CD4-positive, CD25-positive, alpha-beta regulatory T cell (primary cell): ENCODE measurements around the gene CTDSP1. TPM values are rescaled to one million over a fixed set of nuclear protein-coding genes. Genes with fewer than 3 reads are reported as not detected.

Experiments used
- ATAC-seq, 2 donors: fragments of 150-1000 bp; cut with Tn5 transposase; one replicate each; pipeline ENCODE4 v1.10.0; 2021; ENCODE audit warnings: low read depth in 2 of 2, moderate number of reproducible peaks in 2 of 2, moderate library complexity in 1 of 2
- DNase-seq, 3 donors: peaks; one replicate each; pipeline versions ENCODE4 v3.0.0 to v3.0.0-alpha.2; 2012 to 2022; ENCODE audit warnings: mixed read lengths in 1 of 3
- H3K27ac ChIP-seq: one replicate; pipeline ENCODE4 v1.7.0; 2013; ENCODE audit warnings: mild to moderate bottlenecking, low read length; ENCODE audit not compliant: insufficient read depth, poor library complexity, severe bottlenecking
- H3K27me3 ChIP-seq: one replicate; pipeline ENCODE4 v1.7.0; 2013; ENCODE audit warnings: low read length; ENCODE audit not compliant: control insufficient read depth, insufficient read depth
- H3K36me3 ChIP-seq: one replicate; pipeline ENCODE4 v1.7.0; 2013; ENCODE audit warnings: mild to moderate bottlenecking, low read length, moderate library complexity; ENCODE audit not compliant: control insufficient read depth, insufficient read depth
- H3K4me1 ChIP-seq: 2 replicates; pipeline ENCODE4 v1.7.0; 2013; ENCODE audit warnings: mild to moderate bottlenecking, low read length; ENCODE audit not compliant: insufficient read depth, control insufficient read depth, poor library complexity, severe bottlenecking
- H3K4me3 ChIP-seq: one replicate; pipeline ENCODE4 v1.7.0; 2013; ENCODE audit warnings: low read depth, mild to moderate bottlenecking, low read length, moderate library complexity
- H3K9me3 ChIP-seq, 2 experiments: 1 replicate in 1 of 2; 2 replicates in 1 of 2; pipeline ENCODE4 v1.7.0; 2013; ENCODE audit warnings: low read length in 2 of 2, mild to moderate bottlenecking in 1 of 2, moderate library complexity in 1 of 2; ENCODE audit not compliant: control insufficient read depth in 2 of 2
- H3K27ac Mint-ChIP-seq, 3 donors: one replicate each; pipeline ENCODE4 v1.8.0; 2020 to 2022; ENCODE audit warnings: mild to moderate bottlenecking in 3 of 3, mixed read lengths in 3 of 3, moderate library complexity in 2 of 3
- H3K27me3 Mint-ChIP-seq: one replicate; pipeline ENCODE4 v1.8.0; 2022; ENCODE audit warnings: mild to moderate bottlenecking, mixed read lengths
- H3K36me3 Mint-ChIP-seq: one replicate; pipeline ENCODE4 v1.8.0; 2020; ENCODE audit warnings: mixed read lengths
- H3K4me1 Mint-ChIP-seq, 4 donors: one replicate each; pipeline ENCODE4 v1.8.0; 2020 to 2022; ENCODE audit warnings: mixed read lengths in 4 of 4, mild to moderate bottlenecking in 1 of 4
- H3K4me3 Mint-ChIP-seq, 4 donors: one replicate each; pipeline ENCODE4 v1.8.0; 2020 to 2022; ENCODE audit warnings: mild to moderate bottlenecking in 4 of 4, mixed read lengths in 4 of 4, moderate library complexity in 3 of 4
- H3K9me3 Mint-ChIP-seq, 7 donors: one replicate each; pipeline ENCODE4 v1.8.0; 2020 to 2022; ENCODE audit warnings: mixed read lengths in 7 of 7, mild to moderate bottlenecking in 3 of 7, moderate library complexity in 2 of 7
- polyA plus RNA-seq, 4 donors: library from polyadenylated mRNA; unstranded; fragments of 300-500 nt; fragmentation: Illumina TruSeq; gene quantifications; one replicate each; pipeline ENCODE4 v1.2.3, GENCODE V29; 2021
- total RNA-seq: library from RNA; stranded (reverse); gene quantifications from one replicate; pipeline ENCODE4 v1.2.3, GENCODE V29; 2022

Gene CTDSP1, protein sequence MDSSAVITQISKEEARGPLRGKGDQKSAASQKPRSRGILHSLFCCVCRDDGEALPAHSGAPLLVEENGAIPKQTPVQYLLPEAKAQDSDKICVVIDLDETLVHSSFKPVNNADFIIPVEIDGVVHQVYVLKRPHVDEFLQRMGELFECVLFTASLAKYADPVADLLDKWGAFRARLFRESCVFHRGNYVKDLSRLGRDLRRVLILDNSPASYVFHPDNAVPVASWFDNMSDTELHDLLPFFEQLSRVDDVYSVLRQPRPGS
- total RNA-seq, result 146 TPM
- polyA plus RNA-seq, result 10 to 100 TPM; 18.8 to 29.4 (median 25.0) TPM

DNA sequence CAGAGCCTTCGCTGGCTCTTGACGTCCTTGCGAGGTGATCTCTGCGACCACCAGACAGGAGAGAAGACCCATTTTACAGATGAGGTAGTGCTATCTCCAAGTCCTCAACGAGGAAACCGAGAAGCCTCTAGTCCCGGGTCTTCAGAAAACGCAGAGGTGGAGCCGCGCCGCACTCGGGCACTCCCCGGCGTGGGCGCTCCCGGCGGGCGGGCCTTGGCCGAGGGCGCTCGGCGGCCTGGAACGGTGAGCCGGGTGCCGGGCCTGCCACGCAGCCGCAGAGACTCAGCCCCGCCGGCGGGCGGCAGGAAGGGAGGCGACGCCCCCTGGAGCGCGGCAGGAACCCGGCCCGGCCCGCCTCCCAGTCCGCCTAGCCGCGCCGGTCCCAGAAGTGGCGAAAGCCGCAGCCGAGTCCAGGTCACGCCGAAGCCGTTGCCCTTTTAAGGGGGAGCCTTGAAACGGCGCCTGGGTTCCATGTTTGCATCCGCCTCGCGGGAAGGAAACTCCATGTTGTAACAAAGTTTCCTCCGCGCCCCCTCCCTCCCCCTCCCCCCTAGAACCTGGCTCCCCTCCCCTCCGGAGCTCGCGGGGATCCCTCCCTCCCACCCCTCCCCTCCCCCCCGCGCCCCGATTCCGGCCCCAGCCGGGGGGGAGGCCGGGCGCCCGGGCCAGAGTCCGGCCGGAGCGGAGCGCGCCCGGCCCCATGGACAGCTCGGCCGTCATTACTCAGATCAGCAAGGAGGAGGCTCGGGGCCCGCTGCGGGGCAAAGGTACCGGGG, at the start of gene CTDSP1:
Gene CTDSP1 (plus strand): TSS at position 478 of the 776 bp plus-strand sequence. CDS start 223 bp downstream, at position 701.
- Mint-ChIP-seq H3K36me3 (peaks cover 11% of the 10 kb centered on the region), H3K4me3 (peak within 1 kb of the TSS; percentile 91 to 97 (median 94))
- DNase-seq, result peak; percentile 83 to 96 (median 92)

DNA sequence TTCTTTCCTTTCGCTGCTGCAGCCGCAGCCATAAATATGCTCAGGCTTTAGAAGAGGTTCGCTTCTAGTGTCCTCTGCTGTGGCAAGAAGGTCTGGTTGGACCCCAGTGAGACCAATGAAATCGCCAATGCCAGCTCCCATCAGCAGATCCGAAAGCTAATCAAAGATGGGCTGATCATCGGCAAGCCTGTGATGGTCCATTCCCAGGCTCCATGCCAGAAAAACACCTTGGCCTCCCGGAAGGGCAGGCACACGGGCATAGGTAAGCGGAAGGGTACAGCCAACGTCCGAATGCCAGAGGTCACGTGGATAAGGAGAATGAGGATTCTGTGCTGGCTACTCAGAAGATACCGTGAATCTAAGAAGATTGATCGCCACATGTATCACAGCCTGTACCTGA, 45.6 kb upstream of the CTDSP1 start:
- H3K36me3 Mint-ChIP-seq, result no peaks in the 10 kb centered on the region
- DNase-seq (no peak), ATAC-seq (no peak)
- peaks cover 0 to 4% (median 0%) of the 10 kb centered on the region in 4 donors for H3K4me1 Mint-ChIP-seq
- H3K4me3 Mint-ChIP-seq, result no peak overlapping the region
- no peaks in the 10 kb centered on the region for H3K27me3 ChIP-seq
- peaks cover 5% of the 10 kb centered on the region for H3K27me3 Mint-ChIP-seq
- no peaks in the 10 kb centered on the region for H3K36me3 ChIP-seq
- H3K4me1 ChIP-seq, result no peaks in the 10 kb centered on the region
- H3K4me3 ChIP-seq, result no peak overlapping the region
- H3K27ac ChIP-seq, result no peak overlapping the region
- H3K27ac Mint-ChIP-seq, result no peak overlapping the region
- peaks cover 0 to 16% (median 8%) of the 10 kb centered on the region in 7 donors for H3K9me3 Mint-ChIP-seq
- peaks cover 14 to 17% of the 10 kb centered on the region in 2 experiments for H3K9me3 ChIP-seq

More for the DNA sequence above, at the start of gene CTDSP1:
- Histone ChIP-seq H3K27ac (peak within 1 kb of the TSS; percentile 94), H3K9me3 (no peaks in the 10 kb centered on the region), H3K36me3 (peaks cover 17% of the 10 kb centered on the region), H3K4me3 (peak within 1 kb of the TSS; percentile 63), H3K27me3 (no peaks in the 10 kb centered on the region), H3K4me1 (peaks cover 82% of the 10 kb centered on the region)
- Mint-ChIP-seq H3K27me3 (peaks cover 7% of the 10 kb centered on the region), H3K27ac (peak within 1 kb of the TSS; percentile 94 to 99 (median 96)), H3K9me3 (peaks cover 0 to 3% (median 0%) of the 10 kb centered on the region in 7 donors), H3K4me1 (peaks cover 0 to 61% (median 21%) of the 10 kb centered on the region in 4 donors)
- ATAC-seq, result peak; percentile 19 to 21

DNA sequence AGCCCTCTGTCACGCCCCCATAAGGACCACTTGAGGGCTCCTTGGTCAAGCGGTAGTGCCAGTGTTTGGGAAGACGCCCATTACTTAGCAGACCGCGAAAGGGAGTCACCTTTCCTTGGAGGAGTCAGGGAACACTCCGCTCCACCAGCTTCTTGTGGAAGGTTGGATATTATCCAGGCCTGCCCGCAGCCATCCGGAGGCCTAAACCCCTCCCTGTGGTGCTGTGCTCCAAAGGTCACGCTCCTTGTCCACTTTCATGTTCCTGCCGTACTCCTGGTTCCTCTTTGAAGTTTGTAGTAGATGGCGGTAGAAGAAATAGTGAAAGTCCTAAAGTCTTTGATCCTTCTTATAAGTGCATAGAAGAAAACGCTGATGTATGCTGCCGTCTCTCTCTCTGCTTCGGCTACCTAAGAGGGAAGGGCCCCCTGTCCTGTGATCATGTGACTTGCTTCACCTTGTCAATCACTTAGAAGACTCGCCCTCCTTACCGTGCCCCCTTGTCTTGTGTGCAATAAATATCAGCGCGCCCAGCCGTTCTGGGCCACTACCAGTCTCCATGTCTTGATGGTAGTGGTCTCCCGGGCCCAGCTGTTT, 44.7 kb upstream of the CTDSP1 start:
- H3K4me3 ChIP-seq, result no peak overlapping the region
- ATAC-seq (no peak), DNase-seq (no peak)
- Mint-ChIP-seq H3K27me3 (peaks cover 5% of the 10 kb centered on the region), H3K4me3 (no peak overlapping the region), H3K27ac (peak overlapping the region in 1 of 3 donors; percentile 74), H3K4me1 (peaks cover 0 to 4% (median 0%) of the 10 kb centered on the region in 4 donors), H3K9me3 (peaks cover 0 to 14% (median 8%) of the 10 kb centered on the region in 7 donors), H3K36me3 (no peaks in the 10 kb centered on the region)
- H3K9me3 ChIP-seq, result peaks cover 14 to 17% of the 10 kb centered on the region in 2 experiments
- H3K27ac ChIP-seq, result no peak overlapping the region
- H3K27me3 ChIP-seq, result no peaks in the 10 kb centered on the region
- H3K36me3 ChIP-seq, result no peaks in the 10 kb centered on the region
- no peaks in the 10 kb centered on the region for H3K4me1 ChIP-seq

DNA sequence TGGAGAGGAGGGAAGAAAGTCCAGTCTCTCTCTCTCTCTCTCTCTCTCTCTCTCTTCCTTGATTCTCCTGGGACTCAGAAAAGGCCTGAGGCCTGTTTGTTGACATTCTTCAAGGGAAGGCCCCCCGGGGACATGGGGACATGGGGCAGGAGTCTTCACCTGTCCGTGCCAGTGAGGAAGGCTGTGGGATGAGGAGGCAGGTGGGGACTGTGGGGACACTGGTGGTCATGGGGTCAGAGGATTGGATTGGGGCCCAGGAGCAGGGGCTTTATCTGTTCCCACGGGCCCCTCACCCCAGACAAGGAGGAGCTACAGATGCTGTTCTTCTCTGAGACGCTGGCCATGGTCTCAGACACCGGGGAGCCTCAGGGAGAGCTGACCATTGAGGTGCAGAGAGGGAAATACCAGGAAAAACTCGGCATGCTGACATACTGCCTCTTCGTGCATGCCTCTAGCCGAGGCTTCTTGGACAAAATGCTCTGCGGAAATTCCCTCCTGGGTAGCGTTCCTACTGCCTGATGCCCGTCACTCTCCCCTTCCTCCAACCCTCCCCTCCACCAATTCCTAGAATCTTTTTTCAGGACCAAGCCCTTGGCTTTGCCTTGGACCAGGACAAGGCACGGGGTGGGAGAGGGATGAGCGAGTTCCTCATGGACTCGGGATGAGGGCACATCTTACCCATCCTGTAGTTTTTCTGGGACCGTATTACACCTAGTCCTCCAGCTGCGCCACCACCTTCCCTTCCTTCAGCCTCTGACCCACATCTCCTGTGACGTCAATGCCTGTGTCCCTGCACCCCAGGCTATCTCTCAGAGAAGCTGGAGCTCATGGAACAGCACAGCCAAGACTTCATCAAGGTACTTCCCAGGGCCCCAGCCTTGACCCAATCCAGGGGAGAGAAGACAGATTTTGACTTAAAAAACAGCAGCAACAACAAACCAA, 42.2 kb upstream of the CTDSP1 start:
- Histone ChIP-seq H3K4me1 (no peaks in the 10 kb centered on the region), H3K9me3 (peaks cover under 1 to 2% of the 10 kb centered on the region in 2 experiments), H3K4me3 (no peak overlapping the region), H3K36me3 (no peaks in the 10 kb centered on the region), H3K27me3 (no peaks in the 10 kb centered on the region), H3K27ac (no peak overlapping the region)
- peaks cover 0 to 4% (median 0%) of the 10 kb centered on the region in 7 donors for H3K9me3 Mint-ChIP-seq
- H3K36me3 Mint-ChIP-seq, result no peaks in the 10 kb centered on the region
- DNase-seq (no peak), ATAC-seq (no peak)
- H3K4me1 Mint-ChIP-seq, result peaks cover 0 to 4% (median 0%) of the 10 kb centered on the region in 4 donors
- H3K4me3 Mint-ChIP-seq, result no peak overlapping the region
- H3K27me3 Mint-ChIP-seq, result peaks cover 5% of the 10 kb centered on the region
- H3K27ac Mint-ChIP-seq, result peak overlapping the region in 1 of 3 donors; percentile 66

DNA sequence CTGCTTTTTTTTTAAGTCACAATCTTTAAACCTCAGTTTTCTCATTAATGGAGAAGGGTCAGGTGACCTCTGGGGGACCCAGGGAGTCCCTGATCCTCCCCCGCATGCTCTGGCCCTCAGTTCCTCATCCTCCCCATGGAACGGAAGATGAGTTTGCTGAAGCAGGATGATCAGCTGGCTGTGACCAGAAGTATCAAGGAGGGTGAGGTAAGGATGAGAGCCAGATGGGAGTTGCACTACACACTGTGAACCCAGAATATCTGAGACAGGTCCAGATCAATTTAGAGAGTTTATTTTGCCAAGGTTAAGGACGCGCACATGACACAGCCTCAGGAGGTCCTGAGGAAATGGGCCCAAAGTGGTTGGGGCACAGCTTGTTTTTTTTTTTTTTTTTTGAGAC, 39.2 kb upstream of the CTDSP1 start:
- ATAC-seq (no peak), DNase-seq (no peak)
- Mint-ChIP-seq H3K27ac (peak overlapping the region in 1 of 3 donors; percentile 82), H3K4me3 (no peak overlapping the region), H3K4me1 (peaks cover 0 to 8% (median 0%) of the 10 kb centered on the region in 4 donors), H3K36me3 (no peaks in the 10 kb centered on the region), H3K9me3 (no peaks in the 10 kb centered on the region), H3K27me3 (no peaks in the 10 kb centered on the region)
- H3K36me3 ChIP-seq, result no peaks in the 10 kb centered on the region
- no peak overlapping the region for H3K27ac ChIP-seq
- no peaks in the 10 kb centered on the region for H3K27me3 ChIP-seq
- no peaks in the 10 kb centered on the region for H3K9me3 ChIP-seq
- no peak overlapping the region for H3K4me3 ChIP-seq
- no peaks in the 10 kb centered on the region for H3K4me1 ChIP-seq

DNA sequence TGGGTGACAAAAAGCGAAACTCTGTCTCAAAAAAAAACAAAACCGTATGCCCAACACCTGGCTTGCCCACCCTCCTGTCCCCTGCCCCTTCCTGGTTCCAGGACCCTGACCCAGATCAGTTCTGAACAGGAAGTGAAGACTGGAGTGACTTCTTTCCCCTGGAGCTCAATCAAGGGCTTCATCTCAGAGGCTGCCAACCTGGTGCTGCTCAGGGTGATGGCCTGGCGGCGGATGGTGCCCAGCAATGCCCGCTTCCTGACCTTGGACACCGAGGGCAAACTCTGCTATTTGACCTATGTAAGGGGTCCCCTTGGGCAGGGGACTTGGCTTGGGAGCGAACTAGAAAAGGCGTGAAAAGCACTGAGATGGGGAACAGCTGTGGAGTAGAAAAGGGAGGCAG, 37.1 kb upstream of the CTDSP1 start:
- Histone ChIP-seq H3K27ac (no peak overlapping the region), H3K4me1 (peaks cover 3% of the 10 kb centered on the region), H3K36me3 (no peaks in the 10 kb centered on the region), H3K9me3 (no peaks in the 10 kb centered on the region), H3K27me3 (no peaks in the 10 kb centered on the region), H3K4me3 (no peak overlapping the region)
- Mint-ChIP-seq H3K9me3 (peaks cover 0 to 2% (median 0%) of the 10 kb centered on the region in 7 donors), H3K27ac (no peak overlapping the region), H3K4me1 (peaks cover 0 to 11% (median 0%) of the 10 kb centered on the region in 4 donors), H3K27me3 (no peaks in the 10 kb centered on the region), H3K36me3 (no peaks in the 10 kb centered on the region), H3K4me3 (no peak overlapping the region)
- no peak for ATAC-seq
- no peak for DNase-seq

DNA sequence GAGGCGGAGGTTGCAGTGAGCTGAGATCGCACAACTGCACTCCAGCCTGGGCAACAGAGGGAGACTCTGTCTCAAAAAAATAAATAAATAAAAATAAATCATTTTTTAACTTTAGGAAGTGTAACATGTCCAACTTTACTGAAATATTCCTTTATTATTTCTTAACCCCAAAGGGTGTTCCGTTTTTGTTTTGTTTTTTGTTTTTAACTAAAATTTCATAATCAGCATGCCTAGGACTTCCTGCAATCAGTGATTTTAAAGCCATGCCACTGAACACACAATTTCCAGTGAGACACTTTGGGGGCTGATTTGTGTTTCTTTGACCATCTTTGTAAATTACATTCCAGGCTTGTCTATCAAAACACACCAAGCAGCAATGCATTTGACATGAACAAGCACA, 35.9 kb upstream of the CTDSP1 start:
- H3K9me3 ChIP-seq, result no peaks in the 10 kb centered on the region
- H3K4me3 ChIP-seq, result no peak overlapping the region
- H3K4me3 Mint-ChIP-seq, result peak overlapping the region in 1 of 4 donors; percentile 25
- H3K9me3 Mint-ChIP-seq, result peaks cover 0 to 2% (median 0%) of the 10 kb centered on the region in 7 donors
- ATAC-seq (no peak), DNase-seq (no peak)
- no peaks in the 10 kb centered on the region for H3K36me3 ChIP-seq
- no peaks in the 10 kb centered on the region for H3K36me3 Mint-ChIP-seq
- H3K4me1 ChIP-seq, result peaks cover 10% of the 10 kb centered on the region
- H3K27me3 ChIP-seq, result no peaks in the 10 kb centered on the region
- H3K27me3 Mint-ChIP-seq, result no peaks in the 10 kb centered on the region
- no peak overlapping the region for H3K27ac Mint-ChIP-seq
- H3K27ac ChIP-seq, result no peak overlapping the region
- H3K4me1 Mint-ChIP-seq, result peaks cover 0 to 17% (median under 1%) of the 10 kb centered on the region in 4 donors
